GM18502 (cell line): Measurements from ENCODE around the gene LRP5.
"Not testable (repeated sequence)": the region's sequence is repeated elsewhere in the genome, so short reads cannot be mapped to it uniquely, and the experiment has no call there.

ENCODE experiments used
- ATAC-seq: cut with Tn5 transposase; IDR thresholded peaks from one replicate; pipeline ENCODE4 v1.9.1; 2021; ENCODE audit warnings: mild to moderate bottlenecking; ENCODE audit not compliant: unreplicated experiment, poor library complexity

LRP5 gene

GRCh38 chr11:68279676-68280075 lies 32.7 kb upstream of the LRP5 start:
- ATAC-seq = no peak

GRCh38 chr11:68282141-68282860 lies 30.1 kb upstream of the LRP5 start:
- ATAC-seq = no peak

GRCh38 chr11:68282861-68283230 lies 29.5 kb upstream of the LRP5 start:
- no peak for ATAC-seq

GRCh38 chr11:68284588-68284987 lies 27.8 kb upstream of the LRP5 start:
- not testable (repeated sequence) for ATAC-seq

GRCh38 chr11:68287419-68287818 lies 25.0 kb upstream of the LRP5 start:
- no peak for ATAC-seq

GRCh38 chr11:68289456-68289855 lies 22.9 kb upstream of the LRP5 start:
- ATAC-seq = no peak

- no peak for ATAC-seq
These were observed 18.7 kb upstream of the LRP5 start for GRCh38 chr11:68293708-68294107.

- ATAC-seq = no peak
These were observed 17.1 kb upstream of the LRP5 start for GRCh38 chr11:68295271-68295670.

GRCh38 chr11:68295940-68296339 lies 16.5 kb upstream of the LRP5 start:
- no peak for ATAC-seq

- no peak for ATAC-seq
These were observed 15.9 kb upstream of the LRP5 start for GRCh38 chr11:68296344-68297051.

GRCh38 chr11:68297052-68297378 lies 15.4 kb upstream of the LRP5 start:
- ATAC-seq = no peak

GRCh38 chr11:68297494-68297811 lies 14.9 kb upstream of the LRP5 start:
- ATAC-seq = no peak

- peak; percentile 48 for ATAC-seq
These were observed 14.4 kb upstream of the LRP5 start for GRCh38 chr11:68297812-68298658.

GRCh38 chr11:68298659-68299516 lies 13.5 kb upstream of the LRP5 start:
- ATAC-seq = no peak

- not testable (repeated sequence) for ATAC-seq
These were observed 12.9 kb upstream of the LRP5 start for GRCh38 chr11:68299517-68299879.

GRCh38 chr11:68300076-68300830 lies 12.1 kb upstream of the LRP5 start:
- no peak for ATAC-seq

GRCh38 chr11:68302256-68302655 lies 10.1 kb upstream of the LRP5 start:
- ATAC-seq = no peak

GRCh38 chr11:68302670-68303069 lies 9.7 kb upstream of the LRP5 start:
- no peak for ATAC-seq

GRCh38 chr11:68303083-68303482 lies 9.3 kb upstream of the LRP5 start:
- ATAC-seq = no peak
